Measurements from ENCODE around the gene NEGR1. TPM values are rescaled to one million over a fixed set of nuclear protein-coding genes. Genes with fewer than 3 reads are reported as not detected.

The NEGR1 gene
- total and polyA plus RNA-seq, 2 experiments from 2014 or later: 0.57 to 0.94 TPM

- no peak for ATAC-seq
- Histone ChIP-seq H2AFZ (no peak overlapping the region), H4K20me1 (replicated peaks; ENCODE audit: insufficient read depth) (no peaks in the 10 kb centered on the region), H3K79me2 (replicated peaks; ENCODE audit: insufficient read depth) (no peaks in the 10 kb centered on the region), H3K4me1 (ENCODE audit: insufficient read depth) (no peaks in the 10 kb centered on the region), H3K4me2 (no peak overlapping the region), H3K36me3 (ENCODE audit: insufficient read depth) (no peaks in the 10 kb centered on the region), H3K4me3 (no peak overlapping the region), H3F3A (replicated peaks; ENCODE audit: low read depth) (no peaks in the 10 kb centered on the region), H3K9me2 (ENCODE audit: insufficient read depth) (no peaks in the 10 kb centered on the region), H3K27me3 (ENCODE audit: insufficient read depth) (no peaks in the 10 kb centered on the region), H3K27ac (ENCODE audit: low read depth) (no peak overlapping the region)
- Mint-ChIP-seq H3K4me1 (no peaks in the 10 kb centered on the region), H3K27me3 (ENCODE audit: insufficient read depth, low read depth, poor library complexity) (no peaks in the 10 kb centered on the region), H3K36me3 (ENCODE audit: low read depth) (peaks cover 5% of the 10 kb centered on the region; the same call in 2 of the 3 replicates), H3K27ac (no peak overlapping the region), H3K4me3 (no peak overlapping the region), H3K9me3 (peaks cover 12% of the 10 kb centered on the region; the same call in 2 of the 3 replicates)
- no peak for DNase-seq (ENCODE audit: low spot score)
- no peak for TF ChIP-seq STAT1 (IDR thresholded peaks at IDR 0.05; ENCODE audit: unreplicated experiment)
- TF ChIP-seq CTCF (conservative IDR thresholded peaks at IDR 0.05; ENCODE audit: low read depth in 2 of 2): no peak
- TF ChIP-seq JUNB (IDR thresholded peaks at IDR 0.05; ENCODE audit: unreplicated experiment): no peak
- TF ChIP-seq EZH2 (IDR thresholded peaks at IDR 0.05; ENCODE audit: low read depth, unreplicated experiment): no peak
- TF ChIP-seq, protein P1, sequence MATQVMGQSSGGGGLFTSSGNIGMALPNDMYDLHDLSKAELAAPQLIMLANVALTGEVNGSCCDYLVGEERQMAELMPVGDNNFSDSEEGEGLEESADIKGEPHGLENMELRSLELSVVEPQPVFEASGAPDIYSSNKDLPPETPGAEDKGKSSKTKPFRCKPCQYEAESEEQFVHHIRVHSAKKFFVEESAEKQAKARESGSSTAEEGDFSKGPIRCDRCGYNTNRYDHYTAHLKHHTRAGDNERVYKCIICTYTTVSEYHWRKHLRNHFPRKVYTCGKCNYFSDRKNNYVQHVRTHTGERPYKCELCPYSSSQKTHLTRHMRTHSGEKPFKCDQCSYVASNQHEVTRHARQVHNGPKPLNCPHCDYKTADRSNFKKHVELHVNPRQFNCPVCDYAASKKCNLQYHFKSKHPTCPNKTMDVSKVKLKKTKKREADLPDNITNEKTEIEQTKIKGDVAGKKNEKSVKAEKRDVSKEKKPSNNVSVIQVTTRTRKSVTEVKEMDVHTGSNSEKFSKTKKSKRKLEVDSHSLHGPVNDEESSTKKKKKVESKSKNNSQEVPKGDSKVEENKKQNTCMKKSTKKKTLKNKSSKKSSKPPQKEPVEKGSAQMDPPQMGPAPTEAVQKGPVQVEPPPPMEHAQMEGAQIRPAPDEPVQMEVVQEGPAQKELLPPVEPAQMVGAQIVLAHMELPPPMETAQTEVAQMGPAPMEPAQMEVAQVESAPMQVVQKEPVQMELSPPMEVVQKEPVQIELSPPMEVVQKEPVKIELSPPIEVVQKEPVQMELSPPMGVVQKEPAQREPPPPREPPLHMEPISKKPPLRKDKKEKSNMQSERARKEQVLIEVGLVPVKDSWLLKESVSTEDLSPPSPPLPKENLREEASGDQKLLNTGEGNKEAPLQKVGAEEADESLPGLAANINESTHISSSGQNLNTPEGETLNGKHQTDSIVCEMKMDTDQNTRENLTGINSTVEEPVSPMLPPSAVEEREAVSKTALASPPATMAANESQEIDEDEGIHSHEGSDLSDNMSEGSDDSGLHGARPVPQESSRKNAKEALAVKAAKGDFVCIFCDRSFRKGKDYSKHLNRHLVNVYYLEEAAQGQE (IDR thresholded peaks at IDR 0.05; ENCODE audit: unreplicated experiment): no peak
- TF ChIP-seq EZH2phosphoT487 (IDR thresholded peaks at IDR 0.05; ENCODE audit: unreplicated experiment): no peak
- no peak for TF ChIP-seq CREB1 (CRISPR knock-in tag; IDR thresholded peaks at IDR 0.05; ENCODE audit: low read depth)
- no peak for TF ChIP-seq ZNF114 (CRISPR knock-in tag; IDR thresholded peaks at IDR 0.05)
- no peak for TF ChIP-seq ETS1 (IDR thresholded peaks at IDR 0.05)
- TF ChIP-seq POLR2AphosphoS5 (IDR thresholded peaks at IDR 0.05; ENCODE audit: low read depth): no peak
- no peak for TF ChIP-seq ZNF462 (CRISPR knock-in tag; IDR thresholded peaks at IDR 0.05)
- TF ChIP-seq ZNF331 (CRISPR knock-in tag; IDR thresholded peaks at IDR 0.05; ENCODE audit: low read depth): no peak
- no peak for TF ChIP-seq NANOG (IDR thresholded peaks at IDR 0.05; ENCODE audit: borderline replicate concordance)
These were observed 663.4 kb downstream of the NEGR1 start for GRCh38 chr1:71618766-71619530.

All from GM23338 (cell line).